ENCODE measurements around the gene GSC2.

Gene GSC2

DNA sequence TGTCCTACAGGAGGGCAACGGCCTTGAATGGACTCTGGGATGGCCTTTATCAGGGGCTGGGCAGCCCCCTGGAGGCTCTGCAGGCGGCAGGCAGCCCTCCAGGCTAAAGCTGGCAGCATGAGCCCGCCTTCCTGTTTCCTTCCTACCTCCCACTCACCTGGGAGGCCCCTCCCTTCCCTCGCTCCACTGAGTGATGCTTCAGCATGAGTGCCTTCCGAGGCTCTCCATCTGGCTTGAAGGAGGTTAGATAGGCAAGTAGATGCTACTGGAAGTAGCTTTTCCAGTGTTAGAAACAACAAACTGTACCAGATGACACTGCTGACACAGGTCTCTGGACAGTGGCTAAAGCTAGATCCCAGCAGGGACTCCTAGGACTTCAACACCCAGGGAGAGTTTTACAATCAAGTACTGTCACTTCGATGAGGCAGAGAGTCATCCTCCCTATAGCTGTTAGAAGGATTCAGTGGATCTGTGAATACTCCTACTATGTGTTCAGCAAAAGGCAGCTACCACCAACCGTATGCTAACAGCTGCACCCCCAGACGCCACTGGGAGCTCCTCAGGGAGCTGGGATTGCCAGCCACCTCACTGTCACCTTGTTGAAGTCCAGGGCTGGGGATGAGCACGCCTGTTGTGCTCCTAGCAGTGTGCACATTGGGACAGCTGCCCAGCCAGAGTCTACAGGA lies 32.5 kb upstream of the GSC2 start:
- no peaks in the 10 kb centered on the region for H3K27me3 ChIP-seq (ENCODE audit: control insufficient read depth, insufficient read depth, low read length)
- peaks cover 2% of the 10 kb centered on the region for H3K36me3 ChIP-seq (ENCODE audit: control insufficient read depth, insufficient read depth, low read length)
- no peaks in the 10 kb centered on the region for H3K4me1 ChIP-seq (ENCODE audit: control insufficient read depth, insufficient read depth, low read length)
- H3K9ac ChIP-seq (ENCODE audit: low read depth, low read length), result no peak overlapping the region
- H3K4me3 ChIP-seq (ENCODE audit: low read depth, low read length), result no peak overlapping the region
- no peaks in the 10 kb centered on the region for H3K9me3 ChIP-seq (ENCODE audit: control insufficient read depth, insufficient read depth, low read length)

- Histone ChIP-seq H3K9me3 (ENCODE audit: control insufficient read depth, insufficient read depth, low read length) (no peaks in the 10 kb centered on the region), H3K4me3 (ENCODE audit: low read depth, low read length) (no peak overlapping the region), H3K36me3 (ENCODE audit: control insufficient read depth, insufficient read depth, low read length) (peaks cover 3% of the 10 kb centered on the region), H3K9ac (ENCODE audit: low read depth, low read length) (no peak overlapping the region), H3K27me3 (ENCODE audit: control insufficient read depth, insufficient read depth, low read length) (no peaks in the 10 kb centered on the region), H3K4me1 (ENCODE audit: control insufficient read depth, insufficient read depth, low read length) (no peaks in the 10 kb centered on the region)
These were observed 31.8 kb upstream of the GSC2 start for GRCh38 chr22:19181786-19182471.

DNA sequence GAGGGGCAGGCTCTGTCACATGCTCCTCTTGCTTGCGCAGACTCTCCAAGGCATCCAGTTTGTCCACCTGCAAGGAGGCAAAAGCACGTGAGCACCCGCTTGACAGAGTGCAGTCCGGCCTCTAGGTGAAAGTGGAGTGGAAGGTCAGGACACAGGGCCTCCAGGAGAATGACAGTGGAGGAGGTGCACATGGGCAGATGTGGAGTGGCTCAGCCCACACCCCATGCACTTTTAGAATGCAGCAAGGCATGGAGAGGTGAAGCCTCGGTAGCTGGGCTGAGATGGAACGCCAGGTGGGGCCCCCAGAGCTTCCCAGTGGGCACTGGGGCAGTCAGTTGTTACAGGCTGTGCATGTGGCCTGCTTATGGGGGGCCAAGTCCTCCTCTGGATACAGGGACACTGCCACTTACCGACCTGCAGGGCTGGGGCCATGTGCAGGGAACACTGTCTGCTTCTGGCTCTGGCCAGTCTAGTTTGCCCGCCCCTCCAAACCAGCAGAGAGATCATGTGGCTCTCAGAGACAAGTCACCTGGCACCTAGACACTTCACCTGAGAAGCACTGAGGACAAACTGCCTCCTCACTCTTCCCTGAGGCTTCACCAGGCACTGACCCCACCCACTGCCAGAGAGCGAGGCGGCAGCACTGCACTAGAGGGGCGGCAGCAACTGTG lies 30.8 kb upstream of the GSC2 start:
- no peak overlapping the region for H3K9ac ChIP-seq (ENCODE audit: low read depth, low read length)

DNA sequence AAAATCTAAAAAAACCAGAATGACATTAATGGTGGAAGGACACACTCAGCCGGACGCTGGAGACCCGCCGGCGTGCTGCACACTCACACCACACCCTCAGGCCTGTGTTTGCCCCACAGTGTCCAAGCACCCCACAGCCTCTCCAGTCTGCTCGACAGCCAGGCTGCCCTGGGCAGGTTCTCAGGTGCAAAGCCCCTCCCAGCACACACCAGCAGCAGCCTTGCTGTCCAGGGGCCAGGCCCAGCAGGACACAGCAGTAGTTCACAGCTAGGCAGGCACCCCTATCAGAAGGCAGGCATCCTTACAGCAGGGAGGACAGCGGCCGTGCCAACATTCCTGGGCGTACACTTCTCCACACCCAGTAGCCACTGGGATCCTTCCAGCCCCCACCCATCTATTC lies 30.1 kb upstream of the GSC2 start:
- no peaks in the 10 kb centered on the region for H3K4me1 ChIP-seq (ENCODE audit: control insufficient read depth, insufficient read depth, low read length)
- H3K27me3 ChIP-seq (ENCODE audit: control insufficient read depth, insufficient read depth, low read length), result no peaks in the 10 kb centered on the region
- peaks cover 17% of the 10 kb centered on the region for H3K36me3 ChIP-seq (ENCODE audit: control insufficient read depth, insufficient read depth, low read length)
- H3K9ac ChIP-seq (ENCODE audit: low read depth, low read length), result no peak overlapping the region
- no peak overlapping the region for H3K4me3 ChIP-seq (ENCODE audit: low read depth, low read length)
- no peaks in the 10 kb centered on the region for H3K9me3 ChIP-seq (ENCODE audit: control insufficient read depth, insufficient read depth, low read length)

More for the DNA sequence above, 30.8 kb upstream of the GSC2 start:
- Histone ChIP-seq H3K4me3 (ENCODE audit: low read depth, low read length) (no peak overlapping the region), H3K36me3 (ENCODE audit: control insufficient read depth, insufficient read depth, low read length) (peaks cover 10% of the 10 kb centered on the region), H3K27me3 (ENCODE audit: control insufficient read depth, insufficient read depth, low read length) (no peaks in the 10 kb centered on the region), H3K4me1 (ENCODE audit: control insufficient read depth, insufficient read depth, low read length) (no peaks in the 10 kb centered on the region), H3K9me3 (ENCODE audit: control insufficient read depth, insufficient read depth, low read length) (no peaks in the 10 kb centered on the region)

- Histone ChIP-seq H3K9ac (ENCODE audit: low read depth, low read length) (peak overlapping the region; percentile 73), H3K4me3 (ENCODE audit: low read depth, low read length) (peak overlapping the region; percentile 80), H3K27me3 (ENCODE audit: control insufficient read depth, insufficient read depth, low read length) (no peaks in the 10 kb centered on the region), H3K9me3 (ENCODE audit: control insufficient read depth, insufficient read depth, low read length) (no peaks in the 10 kb centered on the region), H3K36me3 (ENCODE audit: control insufficient read depth, insufficient read depth, low read length) (peaks cover 23% of the 10 kb centered on the region), H3K4me1 (ENCODE audit: control insufficient read depth, insufficient read depth, low read length) (peaks cover 2% of the 10 kb centered on the region)
These were observed 29.5 kb upstream of the GSC2 start for GRCh38 chr22:19179497-19180048.

DNA sequence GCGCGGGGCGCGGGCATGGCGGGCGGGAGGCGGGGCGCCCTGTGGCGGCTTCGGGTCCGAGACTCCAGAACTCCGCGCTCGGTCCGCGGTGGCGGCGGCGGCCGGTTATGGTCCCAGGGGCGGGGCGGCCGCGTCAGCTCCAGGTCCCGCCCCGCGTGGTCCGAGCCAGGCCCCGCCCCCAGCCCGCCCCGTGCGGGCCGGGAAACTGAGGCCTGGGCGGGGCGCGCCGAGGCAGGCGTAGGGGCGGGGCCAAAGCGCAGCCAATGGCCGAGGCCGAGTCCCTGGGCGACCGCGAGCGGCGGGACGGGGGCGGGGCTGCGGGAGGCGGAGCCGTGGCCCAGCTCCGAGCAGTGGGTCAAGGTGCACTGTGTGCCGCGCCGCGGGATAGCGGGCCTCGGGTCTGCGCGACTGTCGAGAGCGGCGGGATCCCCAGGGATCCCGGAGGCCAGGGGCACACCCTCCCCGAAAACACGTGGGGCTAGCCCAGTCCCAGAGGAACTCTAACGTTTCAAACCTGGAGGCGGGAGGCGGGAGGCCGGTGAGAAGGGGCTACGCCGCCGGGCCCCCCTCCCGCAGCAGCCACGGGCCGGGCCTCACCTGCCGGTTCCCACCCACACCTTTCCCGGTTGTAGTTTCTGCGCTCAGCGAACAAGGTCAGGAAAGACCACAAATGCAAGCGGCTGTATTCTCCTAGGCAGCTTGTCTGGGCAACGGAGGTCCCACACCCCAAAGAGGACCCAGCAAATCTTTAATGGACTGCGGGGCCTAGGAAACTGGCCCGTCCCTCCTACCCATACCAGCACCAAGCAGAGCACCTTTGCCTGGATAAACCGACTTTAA lies 28.8 kb upstream of the GSC2 start, which contains the start of gene SLC25A1:
Gene SLC25A1 (minus strand): TSS at position 80 of the 840 bp plus-strand sequence. CDS start 63 bp downstream, at position 17.
- Histone ChIP-seq H3K4me1 (ENCODE audit: control insufficient read depth, insufficient read depth, low read length) (peaks cover 8% of the 10 kb centered on the region), H3K4me3 (ENCODE audit: low read depth, low read length) (peak within 1 kb of the TSS; percentile 80), H3K9ac (ENCODE audit: low read depth, low read length) (peak within 1 kb of the TSS; percentile 73), H3K9me3 (ENCODE audit: control insufficient read depth, insufficient read depth, low read length) (no peaks in the 10 kb centered on the region), H3K36me3 (ENCODE audit: control insufficient read depth, insufficient read depth, low read length) (peaks cover 23% of the 10 kb centered on the region), H3K27me3 (ENCODE audit: control insufficient read depth, insufficient read depth, low read length) (no peaks in the 10 kb centered on the region)

- Histone ChIP-seq H3K27me3 (ENCODE audit: control insufficient read depth, insufficient read depth, low read length) (no peaks in the 10 kb centered on the region), H3K9me3 (ENCODE audit: control insufficient read depth, insufficient read depth, low read length) (no peaks in the 10 kb centered on the region), H3K9ac (ENCODE audit: low read depth, low read length) (peak overlapping the region; percentile 70), H3K36me3 (ENCODE audit: control insufficient read depth, insufficient read depth, low read length) (peaks cover 23% of the 10 kb centered on the region), H3K4me3 (ENCODE audit: low read depth, low read length) (peak overlapping the region; percentile 66), H3K4me1 (ENCODE audit: control insufficient read depth, insufficient read depth, low read length) (peaks cover 10% of the 10 kb centered on the region)
These were observed 28.1 kb upstream of the GSC2 start for GRCh38 chr22:19178065-19178656.

- Histone ChIP-seq H3K9ac (ENCODE audit: low read depth, low read length) (peak overlapping the region; percentile 70), H3K9me3 (ENCODE audit: control insufficient read depth, insufficient read depth, low read length) (no peaks in the 10 kb centered on the region), H3K36me3 (ENCODE audit: control insufficient read depth, insufficient read depth, low read length) (peaks cover 23% of the 10 kb centered on the region), H3K4me3 (ENCODE audit: low read depth, low read length) (peak overlapping the region; percentile 66), H3K27me3 (ENCODE audit: control insufficient read depth, insufficient read depth, low read length) (no peaks in the 10 kb centered on the region), H3K4me1 (ENCODE audit: control insufficient read depth, insufficient read depth, low read length) (peaks cover 10% of the 10 kb centered on the region)
These were observed 27.3 kb upstream of the GSC2 start for GRCh38 chr22:19177164-19178064.

GRCh38 chr22:19176732-19177131 lies 26.6 kb upstream of the GSC2 start:
- Histone ChIP-seq H3K9ac (ENCODE audit: low read depth, low read length) (no peak overlapping the region), H3K9me3 (ENCODE audit: control insufficient read depth, insufficient read depth, low read length) (no peaks in the 10 kb centered on the region), H3K36me3 (ENCODE audit: control insufficient read depth, insufficient read depth, low read length) (peaks cover 20% of the 10 kb centered on the region), H3K4me3 (ENCODE audit: low read depth, low read length) (peak overlapping the region; percentile 13), H3K4me1 (ENCODE audit: control insufficient read depth, insufficient read depth, low read length) (peaks cover 10% of the 10 kb centered on the region), H3K27me3 (ENCODE audit: control insufficient read depth, insufficient read depth, low read length) (no peaks in the 10 kb centered on the region)

- H3K4me3 ChIP-seq (ENCODE audit: low read depth, low read length), result no peak overlapping the region
- H3K4me1 ChIP-seq (ENCODE audit: control insufficient read depth, insufficient read depth, low read length), result peaks cover 10% of the 10 kb centered on the region
- H3K36me3 ChIP-seq (ENCODE audit: control insufficient read depth, insufficient read depth, low read length), result peaks cover 20% of the 10 kb centered on the region
- H3K9ac ChIP-seq (ENCODE audit: low read depth, low read length), result no peak overlapping the region
- H3K9me3 ChIP-seq (ENCODE audit: control insufficient read depth, insufficient read depth, low read length), result no peaks in the 10 kb centered on the region
- H3K27me3 ChIP-seq (ENCODE audit: control insufficient read depth, insufficient read depth, low read length), result no peaks in the 10 kb centered on the region
These were observed 26.1 kb upstream of the GSC2 start for GRCh38 chr22:19176175-19176643.
